HCT116 (cell line): ENCODE results near the gene EVC. TPM values are rescaled to one million over a fixed set of nuclear protein-coding genes. Genes with fewer than 3 reads are reported as not detected.
"Not testable (repeated sequence)": the region's sequence is repeated elsewhere in the genome, so short reads cannot be mapped to it uniquely, and the experiment has no call there.

Source experiments
- ATAC-seq: fragments of 200-7000 bp; cut with Tn5 transposase; 2 replicates; pipeline ENCODE4 v1.9.1; 2020; ENCODE audit warnings: mild to moderate bottlenecking, moderate library complexity
- BruUV-seq: library from RNA; stranded (reverse); fragments of 400-500 nt; replicated peaks from 2 replicates; lab custom pipeline; 2021; lab: Mats Ljungman, UMichigan
- CTCF ChIA-PET: fragments of 300-600 bp; sonication (Branson Sonifier 250); formaldehyde crosslinking; loops from one replicate; lab custom pipeline; 2021; ENCODE audit warnings: antibody characterized with exemption; lab: Charles Lee
- POLR2A ChIA-PET: fragments of 300-600, 350-600 bp; sonication (Branson Sonifier 250); formaldehyde crosslinking; loops from one replicate; lab custom pipeline; 2021; ENCODE audit warnings: antibody characterized with exemption; lab: Charles Lee
- RAD21 ChIA-PET, 2 experiments: fragments of 300-600 bp; sonication (Branson Sonifier 250); formaldehyde crosslinking; loops; one replicate each; lab custom pipeline; 2023; ENCODE audit warnings: low total read pairs in 2 of 2; ENCODE audit not compliant: uncharacterized antibody in 2 of 2, unreplicated experiment in 2 of 2, low non-redundant PET in 1 of 2; lab: Charles Lee
- DNase-seq: peaks from one replicate; pipeline ENCODE4 v3.0.0-alpha.2; 2010; ENCODE audit warnings: low read depth, low spot score
- H2AFZ ChIP-seq: fragments of 200-600 bp; shearing (Covaris generic), sonication (generic); 2 replicates; pipeline ENCODE4 v1.6.1; 2017; ENCODE audit warnings: low read depth, mixed run types, mixed read lengths, antibody characterized with exemption, low read length; ENCODE audit not compliant: poor library complexity, severe bottlenecking
- H3K27ac ChIP-seq: 2 replicates; pipeline ENCODE4 v1.5.1; 2012; ENCODE audit warnings: low read depth, low read length
- H3K27me3 ChIP-seq: fragments of 200-600 bp; sonication (generic); 2 replicates; pipeline ENCODE4 v1.6.1; 2016; ENCODE audit warnings: mixed run types, low read length, mixed read lengths; ENCODE audit not compliant: insufficient read depth
- H3K36me3 ChIP-seq, 2 experiments: fragments of 200-500 bp in 1 of 2; fragments of 200-600 bp in 1 of 2; sonication (Bioruptor generic) in 1 of 2; sonication (generic) in 1 of 2; 2 replicates each; pipeline versions ENCODE4 v1.5.1 to v1.6.1; 2014 to 2016; ENCODE audit warnings: low read length in 2 of 2, inconsistent platforms in 1 of 2, mixed read lengths in 1 of 2, mixed run types in 1 of 2; ENCODE audit not compliant: insufficient read depth in 2 of 2, control insufficient read depth in 1 of 2
- H3K4me1 ChIP-seq, 2 experiments: fragments of 200-600 bp in 1 of 2; sonication (generic) in 1 of 2; 2 replicates each; pipeline versions ENCODE4 v1.5.1 to v1.6.1; 2012 to 2017; ENCODE audit warnings: low read length in 2 of 2, inconsistent platforms in 1 of 2, mild to moderate bottlenecking in 1 of 2, mixed read lengths in 1 of 2, mixed run types in 1 of 2, moderate library complexity in 1 of 2; ENCODE audit not compliant: insufficient read depth in 2 of 2, control insufficient read depth in 1 of 2
- H3K4me2 ChIP-seq: fragments of 200-600 bp; sonication (generic); 2 replicates; pipeline ENCODE4 v1.6.1; 2017; ENCODE audit warnings: mixed run types, low read length, mixed read lengths
- H3K4me3 ChIP-seq, 2 experiments: fragments of 200-600 bp in 1 of 2; sonication (generic) in 1 of 2; replicated peaks in 1 of 2; 2 replicates each; pipeline ENCODE4 v1.5.1; 2011 to 2016; ENCODE audit warnings: low read length in 2 of 2, control low read depth in 1 of 2, low read depth in 1 of 2, mild to moderate bottlenecking in 1 of 2, mixed read lengths in 1 of 2, mixed run types in 1 of 2
- H3K79me2 ChIP-seq: fragments of 200-600 bp; sonication (generic); 2 replicates; pipeline ENCODE4 v1.6.1; 2017; ENCODE audit warnings: mild to moderate bottlenecking, mixed run types, low read length, moderate library complexity, mixed read lengths; ENCODE audit not compliant: insufficient read depth
- H3K9ac ChIP-seq: fragments of 200-600 bp; sonication (generic); 2 replicates; pipeline ENCODE4 v1.6.1; 2016; ENCODE audit warnings: low read length, mixed read lengths
- H3K9me2 ChIP-seq: fragments of 200-600 bp; sonication (generic), shearing (Covaris generic); 2 replicates; pipeline ENCODE4 v1.6.1; 2017; ENCODE audit warnings: mixed run types, mild to moderate bottlenecking, moderate library complexity; ENCODE audit not compliant: insufficient read depth
- H3K9me3 ChIP-seq, 2 experiments: fragments of 200-500 bp in 1 of 2; fragments of 200-600 bp in 1 of 2; sonication (Bioruptor generic) in 1 of 2; sonication (generic) in 1 of 2; 2 replicates each; pipeline ENCODE4 v1.6.1; 2014 to 2017; ENCODE audit warnings: low read length in 2 of 2, mixed read lengths in 2 of 2, inconsistent platforms in 1 of 2, low read depth in 1 of 2, mild to moderate bottlenecking in 1 of 2, mixed run types in 1 of 2, moderate library complexity in 1 of 2; ENCODE audit not compliant: control insufficient read depth in 1 of 2, insufficient read depth in 1 of 2
- H4K20me1 ChIP-seq: fragments of 200-600 bp; sonication (generic), shearing (Covaris generic); 2 replicates; pipeline ENCODE4 v1.6.1; 2017; ENCODE audit warnings: mixed run types, mild to moderate bottlenecking, moderate library complexity; ENCODE audit not compliant: insufficient read depth
- CBX3 ChIP-seq: IDR thresholded peaks from 2 replicates; pipeline ENCODE4 v1.6.1; 2012; ENCODE audit warnings: low read depth
- CEBPB ChIP-seq: IDR thresholded peaks from 2 replicates; pipeline ENCODE4 v1.6.1; 2012; ENCODE audit warnings: low read depth
- CTCF ChIP-seq, 3 experiments: fragments of 200-600 bp in 1 of 3; sonication (generic) in 1 of 3; IDR thresholded peaks in 2 of 3; conservative IDR thresholded peaks in 1 of 3; 2 replicates each; pipeline ENCODE4 v1.5.1; 2012 to 2017; ENCODE audit warnings: low read depth in 2 of 3, low read length in 2 of 3, antibody characterized with exemption in 1 of 3, borderline replicate concordance in 1 of 3, control low read depth in 1 of 3, mild to moderate bottlenecking in 1 of 3, mixed read lengths in 1 of 3, mixed run types in 1 of 3, moderate library complexity in 1 of 3; ENCODE audit not compliant: insufficient read depth in 1 of 3
- EGR1 ChIP-seq: IDR thresholded peaks from 2 replicates; pipeline ENCODE4 v1.6.1; 2012; ENCODE audit warnings: low read depth
- FOSL1 ChIP-seq: IDR thresholded peaks from 2 replicates; pipeline ENCODE4 v1.6.1; 2012; ENCODE audit warnings: low read depth
- JUND ChIP-seq: IDR thresholded peaks from 2 replicates; pipeline ENCODE4 v1.6.1; 2012
- POLR2A ChIP-seq: IDR thresholded peaks from 2 replicates; pipeline ENCODE4 v1.7.0; 2011; ENCODE audit warnings: borderline replicate concordance; ENCODE audit not compliant: insufficient read depth, insufficient read length; ENCODE audit errors: extremely low read depth
- POLR2AphosphoS5 ChIP-seq: IDR thresholded peaks from 2 replicates; pipeline ENCODE4 v1.6.1; 2011; ENCODE audit warnings: mild to moderate bottlenecking, low read depth, low read length, moderate library complexity
- YY1 ChIP-seq: IDR thresholded peaks from 2 replicates; pipeline ENCODE4 v1.6.1; 2011; ENCODE audit warnings: low read length, low read depth, moderate library complexity, mild to moderate bottlenecking; ENCODE audit not compliant: insufficient replicate concordance; ENCODE audit errors: extremely low read depth
- ZNF274 ChIP-seq: fragments of 200-500 bp; sonication (Bioruptor generic); IDR thresholded peaks from 2 replicates; pipeline ENCODE4 v1.6.1; 2014; ENCODE audit warnings: mild to moderate bottlenecking, low read depth, low read length, inconsistent platforms
- intact Hi-C: fragments of 100-400 bp; cut with micrococcal nuclease; formaldehyde crosslinking; loops from 2 replicates; pipeline ENCODE4 v1.10.0; 2022
- total RNA-seq: library from RNA; stranded (reverse); gene quantifications from one replicate; pipeline ENCODE4 v1.2.1, GENCODE V29; 2021; ENCODE audit not compliant: unreplicated experiment

Gene EVC
- total RNA-seq, 1 experiment from 2014 or later = 0.15 TPM

GRCh38 chr4:5836943-5837342 lies 125.9 kb downstream of the EVC start:
- Histone ChIP-seq H4K20me1 (no peaks in the 10 kb centered on the region), H3K27ac (no peak overlapping the region), H3K4me1 (no peaks in the 10 kb centered on the region), H3K9ac (no peak overlapping the region), H3K79me2 (no peaks in the 10 kb centered on the region), H3K9me2 (no peaks in the 10 kb centered on the region), H3K4me3 (no peak overlapping the region), H3K27me3 (peaks cover 25% of the 10 kb centered on the region), H3K36me3 (no peaks in the 10 kb centered on the region), H2AFZ (no peak overlapping the region), H3K4me2 (no peak overlapping the region), H3K9me3 (no peaks in the 10 kb centered on the region)
- BruUV-seq = no TSS peak
- DNase-seq (no peak), ATAC-seq (no peak)
- TF ChIP-seq YY1 (no peak), FOSL1 (no peak), POLR2AphosphoS5 (no peak), CBX3 (no peak), JUND (no peak), ZNF274 (no peak), POLR2A (no peak), CEBPB (no peak), CTCF (IDR thresholded peaks at IDR 0.05 in 2 of 3, conservative IDR thresholded peaks at IDR 0.05 in 1 of 3; ENCODE audit: borderline replicate concordance in 1 of 3, insufficient read depth in 1 of 3, low read depth in 2 of 3, low read length in 2 of 3) (no peak), EGR1 (no peak)
- CTCF ChIA-PET = no interaction called here
- intact Hi-C loops = no loop called here
- RAD21 ChIA-PET = no interaction called here
- POLR2A ChIA-PET = no interaction called here

GRCh38 chr4:5837483-5837882 lies 126.5 kb downstream of the EVC start:
- H3K9me3 ChIP-seq, DNase-seq, H3K36me3 ChIP-seq, H2AFZ ChIP-seq, intact Hi-C loops, CTCF ChIA-PET, H3K27ac ChIP-seq, H3K9me2 ChIP-seq, H3K4me2 ChIP-seq, H3K79me2 ChIP-seq, BruUV-seq, H3K9ac ChIP-seq, POLR2A ChIA-PET, H3K4me1 ChIP-seq, RAD21 ChIA-PET, H4K20me1 ChIP-seq, ATAC-seq, H3K4me3 ChIP-seq: not testable (repeated sequence)
- H3K27me3 ChIP-seq = peaks cover 19% of the 10 kb centered on the region
